DND-41 (cell line): ENCODE data around the gene SOX8.

Experiments
- CTCF ChIP-seq: IDR thresholded peaks from 2 replicates; pipeline ENCODE4 v1.5.1; 2012; ENCODE audit warnings: borderline replicate concordance, low read length, moderate library complexity, mild to moderate bottlenecking; ENCODE audit not compliant: poor library complexity, severe bottlenecking; ENCODE audit errors: extremely low read depth
- EZH2 ChIP-seq: IDR thresholded peaks from 3 replicates; pipeline ENCODE4 v1.6.1; 2012; ENCODE audit warnings: borderline replicate concordance, low read depth, mild to moderate bottlenecking, moderate library complexity, low read length, inconsistent platforms; ENCODE audit not compliant: severe bottlenecking

GRCh38 chr16:997440-998051 is 16.0 kb downstream of the SOX8 start:
- TF ChIP-seq EZH2 (no peak), CTCF (no peak)
